HepG2 (cell line): Measurements from ENCODE around the gene AGO4. TPM values are rescaled to one million over a fixed set of nuclear protein-coding genes. Genes with fewer than 3 reads are reported as not detected.
A peak's percentile ranks its signal among the peaks of the same experiment; 100 is the strongest.

ENCODE experiments used
- ATF7 ChIP-seq, 2 experiments: fragments of 450-650 bp in 1 of 2; sonication (generic) in 1 of 2; formaldehyde crosslinking in 1 of 2; IDR thresholded peaks; 2 replicates each; pipeline versions ENCODE4 v1.4.0 to v1.6.1; 2016 to 2020; ENCODE audit warnings: antibody characterized with exemption in 1 of 2, mild to moderate bottlenecking in 1 of 2, missing genetic modification reagents in 1 of 2
- CREB1 ChIP-seq, 2 experiments: fragments of 450-650 bp in 1 of 2; IDR thresholded peaks; 2 replicates each; pipeline ENCODE4 v1.6.1; 2016 to 2017; ENCODE audit warnings: control low read depth in 1 of 2, mild to moderate bottlenecking in 1 of 2, missing compliant biosample characterization in 1 of 2, missing genetic modification characterization in 1 of 2
- ELF3 ChIP-seq: IDR thresholded peaks from 2 replicates; pipeline ENCODE4 v1.6.1; 2016; ENCODE audit warnings: missing genetic modification reagents, missing compliant biosample characterization
- GTF3A ChIP-seq: sonication (generic); formaldehyde crosslinking; conservative IDR thresholded peaks from 2 replicates; pipeline ENCODE4 v1.4.0; 2020; ENCODE audit warnings: mild to moderate bottlenecking, missing genetic modification reagents
- JDP2 ChIP-seq: sonication (generic); formaldehyde crosslinking; IDR thresholded peaks from 2 replicates; pipeline ENCODE4 v1.8.1; 2022; ENCODE audit warnings: missing genetic modification reagents, borderline replicate concordance
- KDM5A ChIP-seq: fragments of 200-600 bp; sonication (generic); IDR thresholded peaks from 2 replicates; pipeline ENCODE4 v1.7.0; 2018; ENCODE audit warnings: antibody characterized with exemption, mild to moderate bottlenecking, low read length, borderline replicate concordance
- KLF9 ChIP-seq: IDR thresholded peaks from 2 replicates; pipeline ENCODE4 v1.6.1; 2016; ENCODE audit warnings: low read depth
- MXD4 ChIP-seq: IDR thresholded peaks from 2 replicates; pipeline ENCODE4 v1.6.1; 2016; ENCODE audit warnings: mild to moderate bottlenecking, missing biosample characterization, missing genetic modification reagents
- NCOA2 ChIP-seq: sonication (generic); formaldehyde crosslinking; IDR thresholded peaks from 2 replicates; pipeline ENCODE4 v1.8.0; 2022; ENCODE audit warnings: inconsistent platforms
- SP4 ChIP-seq: sonication (generic); formaldehyde crosslinking; IDR thresholded peaks from 2 replicates; pipeline ENCODE4 v1.8.1; 2023; ENCODE audit warnings: mild to moderate bottlenecking, missing genetic modification reagents
- WIZ ChIP-seq: sonication (generic); formaldehyde crosslinking; IDR thresholded peaks from 2 replicates; pipeline ENCODE4 v1.5.1; 2020; ENCODE audit warnings: mild to moderate bottlenecking, missing genetic modification reagents
- XRCC5 ChIP-seq: fragments of 200-400 bp; formaldehyde crosslinking; optimal IDR thresholded peaks from 2 replicates; pipeline ENCODE3; 2017; ENCODE audit warnings: mild to moderate bottlenecking, low read length
- ZIK1 ChIP-seq: sonication (generic); formaldehyde crosslinking; IDR thresholded peaks from 2 replicates; pipeline ENCODE4 v1.5.0; 2020; ENCODE audit warnings: mild to moderate bottlenecking, low read depth, missing genetic modification reagents, borderline replicate concordance
- ZNF160 ChIP-seq: sonication (generic); formaldehyde crosslinking; IDR thresholded peaks from 2 replicates; pipeline ENCODE4 v1.8.0; 2022; ENCODE audit warnings: mild to moderate bottlenecking, inconsistent platforms, missing genetic modification reagents
- ZNF17 ChIP-seq: sonication (generic); formaldehyde crosslinking; IDR thresholded peaks from 2 replicates; pipeline ENCODE4 v1.5.0; 2020; ENCODE audit warnings: mild to moderate bottlenecking, missing genetic modification reagents
- ZNF296 ChIP-seq: sonication (generic); formaldehyde crosslinking; conservative IDR thresholded peaks from 2 replicates; pipeline ENCODE4 v1.5.0; 2020; ENCODE audit warnings: mild to moderate bottlenecking, missing genetic modification reagents
- ZNF557 ChIP-seq: sonication (generic); formaldehyde crosslinking; IDR thresholded peaks from 2 replicates; pipeline ENCODE4 v1.4.0; 2020; ENCODE audit warnings: missing genetic modification reagents
- ZNF75D ChIP-seq: sonication (generic); formaldehyde crosslinking; IDR thresholded peaks from 2 replicates; pipeline ENCODE4 v1.8.1; 2023; ENCODE audit warnings: missing genetic modification reagents, mild to moderate bottlenecking, borderline replicate concordance
- ZNF761 ChIP-seq: sonication (generic); formaldehyde crosslinking; conservative IDR thresholded peaks from 2 replicates; pipeline ENCODE4 v1.4.0; 2020; ENCODE audit warnings: mild to moderate bottlenecking, missing genetic modification reagents
- ZSCAN12 ChIP-seq: sonication (generic); formaldehyde crosslinking; IDR thresholded peaks from 2 replicates; pipeline ENCODE4 v1.9.0; 2021; ENCODE audit warnings: mild to moderate bottlenecking, missing genetic modification reagents
- polyA plus RNA-seq, 8 experiments: library from polyadenylated mRNA; depleted of rRNA in 3 of 8; stranded (reverse) in 7 of 8; unstranded in 1 of 8; fragments of >200 nt; fragmentation: Illumina TruSeq in 4 of 8; extraction: Trizol in 4 of 8; gene quantifications; 2 replicates each; pipeline versions ENCODE4 v1.2.1 to v1.2.3, GENCODE V29; 2011 to 2016; ENCODE audit warnings: low read depth in 4 of 8, missing spikeins in 1 of 8, mixed read lengths in 1 of 8; ENCODE audit not compliant: insufficient read depth in 1 of 8
- total RNA-seq, 5 experiments: library from RNA; depleted of rRNA; stranded (reverse); fragments of >200 nt; fragmentation: Illumina TruSeq; extraction: Trizol; gene quantifications; 2 replicates each; pipeline ENCODE4 v1.2.3, GENCODE V29; 2016; ENCODE audit warnings: low read depth in 1 of 5
- TF ChIP-seq, protein P1 (sequence below): IDR thresholded peaks from 2 replicates; pipeline ENCODE4 v1.6.1; 2016

The AGO4 gene
- total and polyA plus RNA-seq, 2 of the 13 experiments (the other 11 are each of a cell fraction or from before 2014, with no cell fraction given), result 6.0 to 13.8 TPM

DNA sequence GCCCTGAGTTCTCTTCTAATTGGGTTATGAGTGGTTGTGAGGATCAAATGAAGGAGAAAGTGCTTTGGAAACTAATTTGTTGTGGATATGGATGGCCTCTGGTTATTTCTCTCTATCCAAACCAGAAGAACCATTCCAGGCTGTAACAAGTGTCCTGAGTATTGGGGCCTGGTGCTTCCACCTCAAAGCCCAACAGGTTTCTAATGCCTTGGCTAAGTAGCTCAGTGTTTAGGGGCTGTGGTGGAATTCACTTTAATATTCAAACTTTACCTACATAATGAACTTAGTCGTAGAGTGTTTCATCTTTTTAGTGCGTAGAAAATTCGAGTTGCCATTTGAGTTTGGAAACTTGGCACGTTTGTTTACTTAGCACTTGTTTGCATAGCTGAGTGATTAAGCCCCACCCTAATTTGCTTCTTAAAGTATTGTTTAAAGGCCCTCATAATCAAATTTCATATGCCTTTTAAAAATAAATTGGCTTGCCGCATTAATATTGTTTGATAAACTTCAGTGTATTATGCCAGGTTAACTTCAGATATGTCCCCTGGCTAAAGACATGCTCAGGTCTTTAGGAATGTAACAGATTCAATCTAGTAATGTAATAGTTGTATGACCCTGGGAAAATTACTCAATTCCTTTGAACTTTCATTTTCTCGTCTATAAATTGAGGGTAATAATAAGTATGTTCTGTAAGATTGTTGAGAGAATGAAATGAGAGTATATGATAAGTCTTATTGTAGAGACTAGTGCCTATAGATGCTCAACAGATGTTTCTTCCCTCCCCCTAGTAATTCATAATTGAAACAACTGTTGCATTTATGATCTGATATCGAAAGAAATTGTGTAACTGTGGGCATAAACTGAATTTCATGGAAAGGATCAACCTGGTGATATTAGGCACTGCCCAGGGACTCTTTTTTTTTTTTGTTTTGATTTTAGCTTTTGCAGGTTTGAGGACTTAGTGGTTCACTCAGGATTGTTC is 1.6 kb downstream of the AGO4 start (continued):
- TF ChIP-seq, protein P1, sequence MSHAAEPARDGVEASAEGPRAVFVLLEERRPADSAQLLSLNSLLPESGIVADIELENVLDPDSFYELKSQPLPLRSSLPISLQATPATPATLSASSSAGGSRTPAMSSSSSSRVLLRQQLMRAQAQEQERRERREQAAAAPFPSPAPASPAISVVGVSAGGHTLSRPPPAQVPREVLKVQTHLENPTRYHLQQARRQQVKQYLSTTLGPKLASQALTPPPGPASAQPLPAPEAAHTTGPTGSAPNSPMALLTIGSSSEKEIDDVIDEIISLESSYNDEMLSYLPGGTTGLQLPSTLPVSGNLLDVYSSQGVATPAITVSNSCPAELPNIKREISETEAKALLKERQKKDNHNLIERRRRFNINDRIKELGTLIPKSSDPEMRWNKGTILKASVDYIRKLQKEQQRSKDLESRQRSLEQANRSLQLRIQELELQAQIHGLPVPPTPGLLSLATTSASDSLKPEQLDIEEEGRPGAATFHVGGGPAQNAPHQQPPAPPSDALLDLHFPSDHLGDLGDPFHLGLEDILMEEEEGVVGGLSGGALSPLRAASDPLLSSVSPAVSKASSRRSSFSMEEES (CRISPR knock-in tag), result 0 out of 2 replicates have a peak, but pooled peaks have one; percentile 3
- TF ChIP-seq ZIK1 (no peak), CREB1 (IDR thresholded peaks at IDR 0.05) (no peak), CREB1 (CRISPR knock-in tag; IDR thresholded peaks at IDR 0.05) (0 out of 2 replicates have a peak, but pooled peaks have one; percentile 28), ZNF160 (no peak), KLF9 (CRISPR knock-in tag) (no peak), MXD4 (CRISPR knock-in tag) (no peak), ZNF296 (CRISPR knock-in tag) (no peak), ZNF17 (no peak), ZNF75D (no peak), XRCC5 (no peak), GTF3A (CRISPR knock-in tag) (0 out of 2 replicates have a peak, but pooled peaks have one; percentile 41), KDM5A (no peak), WIZ (CRISPR knock-in tag) (no peak), ATF7 (IDR thresholded peaks at IDR 0.05) (no peak), ATF7 (CRISPR knock-in tag; IDR thresholded peaks at IDR 0.05) (no peak), NCOA2 (CRISPR knock-in tag) (no peak), ZSCAN12 (CRISPR knock-in tag) (no peak), ZNF557 (CRISPR knock-in tag) (no peak), ZNF761 (CRISPR knock-in tag) (0 out of 2 replicates have a peak, but pooled peaks have one; percentile 55), SP4 (CRISPR knock-in tag) (no peak), JDP2 (CRISPR knock-in tag) (no peak), ELF3 (CRISPR knock-in tag) (no peak)
- TF ChIP-seq, all 625 proteins: peak for 6
